HPDE6-E6E7 (cell line): ENCODE results near the gene NBDY.
"Not testable (repeated sequence)": the region's sequence is repeated elsewhere in the genome, so short reads cannot be mapped to it uniquely, and the experiment has no call there.

Experiments
- DNase-seq: peaks from one replicate; pipeline ENCODE4 v3.0.0; 2011; ENCODE audit warnings: missing footprints; ENCODE audit errors: extremely low spot score

The NBDY gene, protein sequence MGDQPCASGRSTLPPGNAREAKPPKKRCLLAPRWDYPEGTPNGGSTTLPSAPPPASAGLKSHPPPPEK

DNA sequence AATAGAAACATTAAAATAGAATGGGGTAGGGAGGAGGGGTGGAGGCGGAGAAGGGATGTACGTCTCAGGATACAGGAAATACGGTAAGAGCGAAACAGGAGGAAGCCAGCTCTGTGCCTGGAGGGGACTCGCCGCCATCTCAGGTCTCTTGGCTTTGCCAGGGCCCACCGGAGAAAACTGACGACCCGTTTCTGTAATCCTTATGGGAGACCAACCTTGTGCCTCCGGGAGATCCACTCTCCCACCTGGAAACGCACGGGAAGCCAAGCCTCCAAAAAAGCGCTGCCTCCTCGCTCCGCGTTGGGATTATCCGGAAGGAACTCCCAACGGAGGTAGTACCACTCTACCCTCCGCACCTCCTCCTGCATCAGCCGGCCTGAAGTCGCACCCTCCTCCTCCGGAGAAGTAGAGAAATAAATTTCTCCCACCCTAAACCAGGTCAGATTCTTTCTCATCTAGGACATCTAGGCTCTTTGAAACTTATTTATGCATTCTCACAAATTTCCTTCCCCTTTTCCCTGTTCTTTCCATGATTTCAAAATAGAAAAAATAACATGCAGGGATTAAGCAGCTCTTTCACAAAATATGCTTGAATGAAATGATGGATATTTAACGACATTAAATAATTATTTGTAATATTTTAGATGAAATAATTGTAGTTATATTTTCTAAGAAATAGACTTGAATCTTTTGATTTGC lies at the start of gene NBDY:
Gene NBDY, plus strand, starts transcription at position 92 of the 699 bp plus-strand sequence. Its CDS starts 111 bp downstream, at position 203.
- no peak for DNase-seq

DNA sequence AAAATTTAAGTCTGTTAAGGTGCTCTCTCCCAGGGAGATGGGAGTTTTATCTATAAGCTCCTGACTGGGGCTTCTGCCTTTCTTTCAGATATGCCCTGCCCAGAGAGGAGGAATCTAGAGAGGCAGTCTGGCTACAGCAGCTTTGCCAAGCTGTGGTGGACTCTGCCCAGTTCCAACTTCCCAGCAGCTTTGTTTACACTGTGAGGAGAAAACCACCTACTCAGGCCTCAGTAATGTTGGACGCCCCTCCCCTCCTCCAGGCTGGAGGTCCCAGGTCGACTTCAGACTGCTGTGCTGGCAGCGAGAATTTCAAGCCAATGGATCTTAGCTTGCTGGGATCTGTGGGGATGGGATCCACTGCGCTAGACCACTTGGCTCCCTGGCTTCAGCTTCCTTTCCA lies 24.5 kb upstream of the NBDY start:
- not testable (repeated sequence) for DNase-seq

DNA sequence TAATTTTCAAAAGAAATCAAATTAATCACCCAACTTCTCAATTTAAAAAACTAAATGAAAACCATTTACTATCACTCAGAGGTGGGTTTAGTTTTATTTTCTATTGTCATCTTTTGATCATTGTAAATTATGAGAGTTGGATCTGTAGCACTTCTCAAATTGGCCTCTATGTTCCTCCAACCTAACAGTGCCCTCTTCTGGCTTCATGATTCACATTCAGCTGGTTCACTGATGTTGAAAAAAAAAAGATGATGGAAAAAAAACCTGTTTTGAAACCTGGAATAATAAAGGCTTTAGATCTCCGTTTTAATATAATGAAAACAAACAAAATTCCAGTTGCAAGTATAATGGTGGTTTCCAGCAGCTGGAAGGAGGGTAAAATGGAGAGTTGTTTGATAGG lies 2.4 kb upstream of the NBDY start:
- no peak for DNase-seq

DNA sequence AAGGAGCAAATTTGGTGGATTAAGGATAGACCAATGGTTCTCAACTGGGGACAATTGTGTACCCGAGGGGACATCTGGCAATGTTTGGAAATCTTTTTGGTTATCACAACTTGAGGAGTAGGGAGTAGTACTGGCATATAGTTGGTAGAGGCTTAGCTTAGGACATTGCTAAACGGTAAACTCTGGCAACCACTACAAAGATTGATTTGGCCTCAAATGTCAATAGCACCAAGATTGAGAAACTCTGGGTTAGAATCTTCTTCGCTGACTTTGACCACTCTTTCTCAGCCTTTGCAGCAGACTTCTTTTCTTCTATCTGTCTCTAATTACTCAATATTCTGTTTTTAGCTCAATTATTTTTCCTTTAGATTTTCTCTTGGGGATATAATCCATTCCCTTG lies 1.5 kb upstream of the NBDY start:
- DNase-seq = no peak

DNA sequence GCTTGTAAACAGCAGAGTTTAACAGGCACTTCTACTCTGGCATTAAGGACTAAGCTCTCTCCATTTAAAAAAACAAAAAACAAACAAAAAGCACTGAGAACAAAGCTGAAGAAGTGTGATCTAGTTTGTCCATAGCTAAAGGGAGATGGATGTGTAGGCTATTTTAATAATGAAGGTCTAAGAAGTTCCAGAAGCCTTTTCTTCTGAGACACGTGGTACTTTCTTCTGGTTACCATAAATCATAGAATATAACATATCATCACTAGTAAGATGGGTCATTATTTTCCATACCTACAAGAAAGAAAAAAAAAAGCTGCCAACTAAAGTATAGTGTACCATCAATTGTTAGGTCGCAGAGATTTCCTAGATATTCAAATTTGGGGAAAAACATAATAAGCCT lies 722 bp upstream of the NBDY start:
- DNase-seq = no peak

DNA sequence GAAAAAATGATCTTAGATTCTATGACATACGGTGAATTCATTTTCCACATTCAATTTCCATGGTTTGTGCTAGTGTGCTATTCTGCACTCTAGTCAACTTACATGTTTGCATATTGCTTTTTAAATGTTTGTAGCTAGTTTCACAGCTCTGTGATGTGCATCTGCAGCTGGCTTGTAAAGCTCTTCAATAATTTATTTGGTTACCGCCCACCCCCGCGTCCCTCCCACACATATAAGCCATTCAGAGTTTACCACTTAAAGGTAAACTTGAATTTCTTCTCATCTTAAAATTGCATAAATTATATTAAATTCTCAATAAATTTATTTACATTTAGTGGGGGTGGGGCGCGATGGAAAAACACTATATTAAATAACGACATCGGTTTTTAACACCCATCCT lies 291 bp upstream of the NBDY start:
- DNase-seq = no peak

DNA sequence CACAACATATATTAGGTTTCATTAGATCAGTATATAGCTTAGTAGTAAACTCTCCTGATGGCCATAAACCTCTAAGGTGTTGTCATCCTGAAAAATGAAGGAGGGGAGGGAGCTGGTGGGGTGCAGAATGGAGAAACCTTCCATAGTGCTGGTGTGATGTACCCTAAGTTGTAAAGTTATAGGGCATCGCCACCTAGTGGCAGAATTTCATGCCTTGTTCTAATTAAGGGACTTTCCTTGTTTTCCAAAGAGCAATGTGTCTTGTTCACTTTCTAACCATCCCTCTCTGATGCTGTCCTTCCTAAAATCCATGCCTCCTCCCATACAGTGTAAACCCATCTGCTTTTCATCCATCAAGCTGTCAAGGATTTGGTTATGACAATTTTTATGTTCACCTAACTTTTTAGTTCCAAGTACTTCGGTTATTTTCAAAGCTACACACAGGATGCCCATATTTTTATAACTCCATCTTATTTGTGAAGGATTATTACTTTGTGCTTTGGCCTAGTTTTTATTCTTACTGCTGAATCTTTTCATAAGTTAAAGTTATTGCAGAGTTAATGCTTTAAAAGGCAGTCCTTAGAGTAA lies 4.5 kb downstream of the NBDY start:
- peak; percentile 26 for DNase-seq

DNA sequence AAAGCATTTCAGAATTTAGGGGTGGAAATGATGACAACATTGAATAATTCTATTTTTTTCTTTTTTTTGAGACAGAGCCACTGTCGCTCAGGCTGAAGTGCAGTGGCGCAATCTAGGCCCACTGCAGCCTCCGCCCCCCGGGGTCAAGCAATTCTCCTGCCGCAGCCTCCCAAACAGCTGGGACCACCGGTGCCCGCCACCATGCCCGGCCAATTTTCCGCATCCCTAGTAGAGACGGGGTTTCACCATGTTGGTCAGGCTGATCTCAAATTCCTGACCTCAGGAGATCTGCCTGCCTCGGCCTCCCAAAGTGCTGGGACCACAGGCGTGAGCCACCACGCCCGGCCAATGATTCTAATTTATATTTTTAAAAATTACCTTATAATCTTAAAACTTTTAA lies 7.2 kb downstream of the NBDY start:
- no peak for DNase-seq

DNA sequence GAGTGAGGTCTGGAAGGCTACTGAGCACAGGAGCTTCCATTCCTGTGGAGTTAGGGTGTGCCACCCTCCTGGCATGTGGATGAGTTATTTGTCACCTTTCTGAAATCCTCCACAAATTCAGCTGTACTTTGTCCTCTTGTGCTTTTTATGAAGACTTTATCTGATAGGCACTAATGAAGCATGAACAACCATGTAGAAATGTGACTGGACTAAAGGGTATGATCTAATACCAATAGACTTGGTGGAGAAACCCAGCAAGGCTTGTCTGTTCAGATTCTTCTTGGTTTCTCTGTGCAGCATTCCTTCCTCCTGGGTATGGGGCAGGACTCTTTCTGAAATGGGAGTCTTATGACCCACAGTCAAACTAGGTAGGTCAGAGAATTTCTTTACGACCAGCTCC lies 9.6 kb downstream of the NBDY start:
- no peak for DNase-seq

DNA sequence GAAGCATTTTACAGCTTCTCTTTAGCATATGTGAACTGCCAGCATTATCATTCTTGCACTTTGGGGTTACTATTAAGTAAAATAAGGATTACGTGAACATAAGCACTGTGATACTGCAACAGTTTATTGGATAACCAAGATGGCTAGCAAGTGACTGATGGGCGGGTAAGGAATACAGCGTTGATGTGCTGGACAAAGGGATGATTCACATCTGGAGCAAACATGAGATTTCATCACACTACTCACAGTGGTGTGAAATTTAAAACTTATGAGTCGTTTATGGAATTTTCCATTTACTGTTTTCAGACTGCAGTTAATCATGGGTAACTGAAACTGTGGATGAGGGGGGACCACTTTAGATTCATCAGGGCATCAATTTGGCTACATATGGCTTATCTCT lies 16.0 kb downstream of the NBDY start:
- DNase-seq = no peak

DNA sequence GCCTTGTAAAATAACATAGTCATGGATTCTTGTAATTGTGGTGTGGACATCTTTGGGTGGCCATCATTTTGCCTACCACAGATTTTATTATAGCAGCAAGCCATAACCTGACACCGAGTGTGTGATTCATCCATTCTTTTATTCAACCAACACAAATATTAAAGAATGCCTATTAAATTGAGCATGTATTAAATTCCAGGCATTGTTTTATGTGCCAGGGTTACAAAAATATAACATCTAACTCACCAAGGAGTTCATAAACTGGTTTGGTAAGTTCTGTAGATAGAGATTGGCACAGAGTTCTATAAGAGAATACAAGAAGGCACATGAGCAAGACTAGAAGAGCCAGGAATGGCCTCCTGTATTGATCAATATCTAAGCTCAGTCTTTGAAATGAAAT lies 18.0 kb downstream of the NBDY start:
- no peak for DNase-seq

DNA sequence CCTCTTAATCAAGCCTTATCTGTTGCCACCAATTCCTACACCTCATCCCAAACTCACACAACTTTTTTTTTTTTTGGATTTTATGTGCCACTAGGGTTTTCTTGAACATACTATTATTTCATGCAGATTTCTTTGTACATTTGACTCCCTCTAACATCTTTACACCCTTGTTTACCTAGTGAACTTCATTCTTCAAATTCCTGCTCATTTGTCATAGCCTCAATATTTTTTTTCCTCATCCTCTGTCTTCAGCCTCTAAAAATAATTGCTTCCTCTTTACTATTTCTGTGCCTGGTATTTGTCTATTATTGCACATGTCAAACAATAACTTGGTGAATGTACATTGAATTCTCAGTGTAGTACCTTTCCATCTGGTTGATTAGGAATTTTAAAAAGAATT lies 22.0 kb downstream of the NBDY start:
- no peak for DNase-seq

DNA sequence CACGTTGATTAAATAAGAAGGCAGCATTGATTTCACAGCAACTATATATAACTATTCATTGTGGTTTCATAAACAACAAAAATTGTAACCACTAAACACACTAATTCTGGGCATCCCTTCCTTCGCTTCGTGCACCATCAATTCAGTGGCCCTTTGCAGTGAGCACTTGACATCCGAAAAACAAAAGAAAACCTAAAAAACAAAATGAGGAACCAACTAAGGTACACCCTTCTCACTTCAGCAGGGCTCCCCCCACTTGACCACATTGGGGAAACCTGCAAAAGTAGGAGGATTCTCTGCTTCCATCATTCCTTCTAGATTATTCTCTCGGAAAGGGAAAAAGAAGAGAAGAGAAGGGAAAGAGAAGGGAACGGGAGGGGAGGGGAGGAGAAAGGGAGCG lies 28.3 kb downstream of the NBDY start:
- no peak for DNase-seq

DNA sequence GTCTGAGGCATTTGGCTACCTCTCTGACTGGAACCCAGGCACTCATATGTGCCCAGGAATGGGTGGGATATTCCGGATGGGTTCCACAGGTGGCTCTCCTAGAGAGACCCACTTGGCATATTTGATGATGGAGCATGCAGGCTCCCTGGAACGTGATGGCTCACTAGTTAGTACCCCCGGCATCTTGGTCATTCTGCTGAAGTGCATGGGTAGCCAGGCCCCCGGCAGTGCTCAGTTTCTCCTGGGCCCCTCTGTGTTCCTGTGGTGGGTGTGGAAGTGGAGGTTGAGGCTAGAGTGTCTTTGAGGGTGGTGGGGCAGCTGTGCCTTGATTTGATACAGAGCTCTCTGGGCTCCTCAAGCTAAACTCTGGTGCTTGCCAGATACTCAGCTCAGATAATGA lies 29.4 kb downstream of the NBDY start:
- no peak for DNase-seq

DNA sequence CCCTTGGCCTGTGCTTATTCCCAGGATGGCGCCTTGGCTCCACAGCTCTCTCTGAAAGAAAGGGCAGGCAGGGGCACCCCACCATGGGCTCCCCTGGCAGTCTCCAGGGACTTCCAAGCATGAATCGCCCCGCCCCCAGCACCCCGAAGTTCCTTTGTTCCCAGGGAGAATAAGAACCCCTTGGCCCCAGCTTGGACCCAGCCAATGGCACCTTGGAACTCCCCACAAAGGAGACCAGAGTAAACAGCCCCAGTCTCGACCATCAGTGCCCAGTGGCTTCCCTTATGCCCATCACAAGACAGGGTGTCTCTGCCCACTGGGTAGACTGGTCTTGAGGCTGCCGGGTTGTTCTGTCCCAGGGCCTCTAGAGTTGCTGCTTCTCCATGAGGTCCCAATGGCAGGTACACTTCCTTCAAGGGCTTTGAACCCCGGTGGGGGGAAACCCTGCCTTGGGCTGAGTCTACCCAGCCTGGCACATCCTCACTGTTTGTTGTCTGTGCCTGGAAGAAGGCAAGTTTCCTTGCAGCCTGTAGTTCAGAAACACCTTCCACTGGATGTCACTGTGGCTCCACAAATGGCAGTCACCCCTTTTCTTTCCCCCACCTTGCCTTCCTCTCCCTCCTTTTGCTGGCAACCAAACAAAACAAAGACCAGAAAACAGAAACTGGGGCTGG lies 30.8 kb downstream of the NBDY start:
- no peak for DNase-seq

DNA sequence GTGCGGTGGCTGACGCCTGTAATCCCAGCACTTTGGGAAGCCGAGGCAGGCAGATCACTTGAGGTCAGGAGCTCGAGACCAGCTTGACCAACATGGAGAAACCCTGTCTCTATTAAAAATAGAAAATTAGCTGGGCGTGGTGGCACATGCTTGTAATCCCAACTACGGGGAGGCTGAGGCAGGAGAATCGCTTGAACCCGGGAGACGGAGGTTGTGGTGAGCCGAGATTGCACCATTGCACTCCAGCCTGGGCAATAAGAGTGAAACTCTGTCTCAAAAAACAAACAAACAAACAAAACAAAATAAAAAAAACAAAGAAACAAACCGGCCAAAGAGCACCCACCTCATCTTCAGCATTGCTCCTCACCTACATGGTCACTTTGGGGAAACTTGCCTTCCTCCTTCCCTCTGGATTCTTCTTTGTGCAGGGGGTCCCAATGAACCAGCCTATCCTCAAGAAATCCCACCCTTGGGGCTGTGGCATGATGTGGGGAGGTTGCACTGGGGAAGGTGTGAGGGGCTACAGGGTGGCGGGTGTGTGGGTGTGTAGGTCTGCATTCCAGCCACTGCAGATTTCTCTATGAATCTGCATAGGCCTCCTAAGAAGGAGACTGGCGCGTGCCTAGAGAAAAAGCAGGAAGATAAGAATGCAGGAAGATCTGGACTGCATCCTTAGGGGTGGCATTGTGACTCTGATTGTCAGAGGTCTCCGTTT lies 31.5 kb downstream of the NBDY start:
- not testable (repeated sequence) for DNase-seq

DNA sequence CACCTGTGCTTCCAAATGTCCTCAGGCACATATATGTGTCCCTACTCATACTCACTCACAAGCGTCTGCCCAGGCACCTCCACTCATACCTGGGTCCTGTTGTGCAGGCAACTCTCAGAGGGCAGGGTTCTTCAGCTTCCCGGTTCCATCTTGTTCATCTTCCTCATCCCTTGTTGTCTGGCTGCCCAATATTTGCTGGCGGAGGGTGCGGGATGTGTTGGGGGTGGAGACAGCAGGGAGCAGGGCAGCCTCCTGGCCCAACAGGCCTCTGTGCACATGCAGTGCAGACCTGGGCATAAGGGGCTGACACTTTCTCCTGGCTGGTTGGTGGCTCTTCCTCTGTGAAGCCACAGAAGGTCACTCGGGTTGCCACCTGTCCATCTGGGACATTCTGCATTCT lies 32.1 kb downstream of the NBDY start:
- DNase-seq = no peak

DNA sequence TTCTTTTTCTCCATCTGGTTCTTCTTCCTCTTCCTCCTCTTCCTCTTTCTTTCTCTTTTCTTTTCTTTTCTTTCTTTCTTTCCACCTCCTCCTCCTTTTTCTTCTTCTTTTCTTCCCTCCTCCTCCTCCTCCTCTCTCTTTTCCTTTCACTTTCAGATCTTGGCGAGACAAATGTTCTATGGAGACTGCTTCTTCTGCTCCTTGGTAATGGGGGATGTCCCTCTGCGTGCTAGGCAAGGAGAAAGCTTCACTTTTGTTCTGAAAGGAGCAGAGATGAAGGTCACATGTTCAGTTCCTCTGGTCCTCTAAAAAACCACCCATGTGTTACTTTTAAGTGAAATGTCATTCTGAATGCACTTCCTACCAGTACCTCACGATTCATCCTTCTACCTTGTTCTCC lies 33.2 kb downstream of the NBDY start:
- no peak for DNase-seq

DNA sequence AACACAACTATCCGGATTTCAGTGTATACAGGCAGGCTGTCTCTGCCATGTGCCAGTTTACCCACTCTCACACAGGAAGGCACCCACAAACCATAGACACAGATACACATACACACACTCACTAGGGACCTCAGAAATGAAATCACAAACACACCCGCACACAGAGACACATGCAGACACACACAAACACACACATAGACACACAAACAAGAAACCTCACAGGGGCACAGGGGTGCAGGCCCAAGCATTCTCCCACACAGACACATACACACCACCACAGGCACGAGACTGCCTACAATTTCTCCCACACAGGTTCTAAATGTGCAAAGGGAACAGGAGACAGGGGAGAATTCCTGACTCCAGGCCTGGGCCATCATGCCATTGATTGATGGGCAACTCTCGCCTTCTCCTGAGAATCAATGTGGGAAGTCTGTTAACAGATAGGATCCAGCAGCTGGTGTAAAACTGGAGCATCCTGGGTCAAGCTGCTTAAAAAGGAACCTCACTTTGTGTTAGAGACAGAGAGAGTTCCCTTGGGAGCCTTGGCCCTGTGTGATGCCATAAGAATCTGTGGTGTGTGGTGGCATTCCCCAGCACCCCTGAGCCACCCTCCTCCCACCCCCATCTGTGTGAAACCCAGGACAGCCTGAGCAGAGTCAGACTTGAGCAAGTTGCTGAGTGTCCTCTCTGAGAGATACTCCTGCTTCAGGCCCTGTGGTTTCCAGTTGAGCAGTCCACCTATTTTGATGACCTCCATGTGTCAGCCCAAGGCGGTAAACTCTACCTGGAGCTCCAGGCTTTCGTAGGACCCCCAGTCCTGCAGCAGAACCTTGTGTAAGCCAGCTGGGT lies 33.9 kb downstream of the NBDY start:
- no peak for DNase-seq

DNA sequence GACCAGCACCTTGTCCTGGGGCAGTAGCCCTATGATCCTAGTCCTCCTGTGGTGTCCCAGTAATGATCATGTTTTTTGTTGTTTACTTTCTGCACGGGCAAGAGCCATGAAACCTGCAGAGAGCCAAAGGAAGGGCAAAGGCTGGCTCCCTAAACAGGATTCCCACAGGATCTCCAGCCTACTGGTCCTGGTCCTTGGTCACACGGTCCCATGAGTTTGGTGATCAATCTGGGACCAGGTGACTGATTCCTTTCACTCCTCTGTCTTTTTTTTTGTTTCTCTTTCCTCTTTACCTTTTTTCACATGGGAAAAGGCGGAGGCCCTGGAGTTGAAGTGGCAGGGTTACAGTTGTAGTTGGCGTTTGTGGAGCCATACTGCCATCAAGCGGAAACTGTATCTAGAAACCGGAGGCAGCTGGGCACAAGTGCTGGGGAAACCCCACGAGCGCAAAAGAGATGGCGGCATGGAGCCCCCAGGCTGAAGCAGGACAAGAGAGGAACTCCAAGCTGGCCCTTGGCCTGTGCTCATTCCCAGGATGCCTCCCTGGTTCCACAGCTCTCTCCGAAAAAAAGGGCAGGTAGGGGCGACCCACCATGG lies 34.6 kb downstream of the NBDY start:
- DNase-seq = no peak
